Activated CD4-positive, alpha-beta T cell treated with anti-CD3 and anti-CD28 coated beads for 36 hours (primary cell): ENCODE measurements around the gene MAP6D1. TPM values are rescaled to one million over a fixed set of nuclear protein-coding genes. Genes with fewer than 3 reads are reported as not detected.
"Not testable (repeated sequence)": the region's sequence is repeated elsewhere in the genome, so short reads cannot be mapped to it uniquely, and the experiment has no call there.

Source experiments
- ATAC-seq: fragments of 200-7000 bp; cut with Tn5 transposase; one replicate; pipeline ENCODE4 v1.10.0; 2021; ENCODE audit warnings: mild to moderate bottlenecking, moderate library complexity
- CTCF ChIA-PET: fragments of 350-600 bp; sonication (Branson Sonifier 250); formaldehyde crosslinking; loops from one replicate; lab custom pipeline; 2021; ENCODE audit warnings: antibody characterized with exemption; lab: Charles Lee
- POLR2A ChIA-PET: fragments of 350-600 bp; sonication (Branson Sonifier 250); formaldehyde crosslinking; loops from one replicate; lab custom pipeline; 2021; ENCODE audit warnings: antibody characterized with exemption, inconsistent platforms; lab: Charles Lee
- DNase-seq: peaks from one replicate; pipeline ENCODE4 v3.0.0-alpha.2; 2020
- H3K27ac Mint-ChIP-seq: one replicate; pipeline ENCODE4 v1.8.0; 2021; ENCODE audit warnings: mixed read lengths
- H3K27me3 Mint-ChIP-seq: one replicate; pipeline ENCODE4 v1.8.0; 2021; ENCODE audit warnings: mixed read lengths
- H3K36me3 Mint-ChIP-seq: one replicate; pipeline ENCODE4 v1.8.0; 2021; ENCODE audit warnings: low read depth, mixed read lengths
- H3K4me1 Mint-ChIP-seq: one replicate; pipeline ENCODE4 v1.8.0; 2021; ENCODE audit warnings: mixed read lengths
- H3K4me3 Mint-ChIP-seq: one replicate; pipeline ENCODE4 v1.8.0; 2021; ENCODE audit warnings: mild to moderate bottlenecking, moderate library complexity, mixed read lengths
- H3K9me3 Mint-ChIP-seq: one replicate; pipeline ENCODE4 v1.8.0; 2021; ENCODE audit warnings: low read depth, mixed read lengths
- intact Hi-C, 2 experiments: fragments of 100-400 bp; cut with DNase I in 1 of 2; cut with micrococcal nuclease in 1 of 2; formaldehyde crosslinking; loops; one replicate each; pipeline versions ENCODE4 v1.14.2 to v1.15.1; 2022 to 2024; cut with DNase I, micrococcal nuclease
- total RNA-seq, 2 experiments: library from RNA; stranded (reverse); gene quantifications; one replicate each; pipeline ENCODE4 v1.2.3, GENCODE V29; 2021

MAP6D1 gene
- total RNA-seq, 2 experiments from 2014 or later = 1.3 to 1.6 TPM

- DNase-seq = no peak
- intact Hi-C loops = no loop called here
- Mint-ChIP-seq H3K4me3 (no peak overlapping the region), H3K4me1 (no peaks in the 10 kb centered on the region), H3K27me3 (no peaks in the 10 kb centered on the region), H3K27ac (no peak overlapping the region), H3K36me3 (peaks cover 48% of the 10 kb centered on the region), H3K9me3 (no peaks in the 10 kb centered on the region)
- no peak for ATAC-seq
- POLR2A ChIA-PET = no interaction called here
- CTCF ChIA-PET = no interaction called here
These were observed 27.4 kb downstream of the MAP6D1 start for GRCh38 chr3:183797996-183798395.

GRCh38 chr3:183796372-183796771, 29.0 kb downstream of the MAP6D1 start:
- CTCF ChIA-PET = interaction anchor here (1.2 kb wide), 1 partner anchor 21 kb away, joined by 3 read pairs; no protein-coding TSS in a partner anchor
- ATAC-seq = no peak
- Mint-ChIP-seq H3K27me3 (no peaks in the 10 kb centered on the region), H3K27ac (no peak overlapping the region), H3K36me3 (peaks cover 53% of the 10 kb centered on the region), H3K4me1 (no peaks in the 10 kb centered on the region), H3K9me3 (no peaks in the 10 kb centered on the region), H3K4me3 (no peak overlapping the region)
- POLR2A ChIA-PET = no interaction called here
- intact Hi-C loops = no loop called here
- no peak for DNase-seq

- POLR2A ChIA-PET = no interaction called here
- Mint-ChIP-seq H3K9me3 (no peaks in the 10 kb centered on the region), H3K36me3 (peaks cover 51% of the 10 kb centered on the region), H3K27me3 (no peaks in the 10 kb centered on the region), H3K4me3 (no peak overlapping the region), H3K27ac (no peak overlapping the region), H3K4me1 (no peaks in the 10 kb centered on the region)
- DNase-seq (no peak), ATAC-seq (no peak)
- intact Hi-C loops = no loop called here
- CTCF ChIA-PET = interaction anchor here (0.6 to 0.9 kb wide), 3 partner anchors 99 to 324 kb away, joined by 3 to 4 read pairs (median 3); no protein-coding TSS in a partner anchor
These were observed 30.9 kb downstream of the MAP6D1 start for GRCh38 chr3:183794452-183794851.

- CTCF ChIA-PET = no interaction called here
- no peak overlapping the region for H3K4me3 Mint-ChIP-seq
- ATAC-seq (no peak), DNase-seq (no peak)
- no peak overlapping the region for H3K27ac Mint-ChIP-seq
- H3K4me1 Mint-ChIP-seq = no peaks in the 10 kb centered on the region
- H3K36me3 Mint-ChIP-seq = peaks cover 51% of the 10 kb centered on the region
- no peaks in the 10 kb centered on the region for H3K27me3 Mint-ChIP-seq
- POLR2A ChIA-PET = no interaction called here
- H3K9me3 Mint-ChIP-seq = no peaks in the 10 kb centered on the region
- intact Hi-C loops = no loop called here
These were observed 32.4 kb downstream of the MAP6D1 start for GRCh38 chr3:183792976-183793375.

GRCh38 chr3:183790700-183791099, 34.7 kb downstream of the MAP6D1 start:
- Mint-ChIP-seq H3K27ac (no peak overlapping the region), H3K4me3 (no peak overlapping the region), H3K27me3 (no peaks in the 10 kb centered on the region), H3K36me3 (peaks cover 51% of the 10 kb centered on the region), H3K9me3 (no peaks in the 10 kb centered on the region), H3K4me1 (no peaks in the 10 kb centered on the region)
- ATAC-seq (no peak), DNase-seq (no peak)
- ChIA-PET CTCF (interaction anchor here (0.6 to 1.2 kb wide), 2 partner anchors 15 to 321 kb away, joined by 3 to 5 read pairs; no protein-coding TSS in a partner anchor), POLR2A (no interaction called here)
- intact Hi-C loops = no loop called here

- Mint-ChIP-seq H3K4me1 (no peaks in the 10 kb centered on the region), H3K4me3 (no peak overlapping the region), H3K9me3 (no peaks in the 10 kb centered on the region), H3K27ac (no peak overlapping the region), H3K36me3 (peaks cover 55% of the 10 kb centered on the region), H3K27me3 (no peaks in the 10 kb centered on the region)
- intact Hi-C loops = no loop called here
- ChIA-PET POLR2A (no interaction called here), CTCF (interaction anchor here (0.5 kb wide), 1 partner anchor 276 kb away, joined by 3 read pairs; no protein-coding TSS in a partner anchor)
- DNase-seq = no peak
- no peak for ATAC-seq
These were observed 35.6 kb downstream of the MAP6D1 start for GRCh38 chr3:183789826-183790225.

- H3K36me3 Mint-ChIP-seq = peaks cover 64% of the 10 kb centered on the region
- CTCF ChIA-PET, H3K4me3 Mint-ChIP-seq, DNase-seq, H3K27me3 Mint-ChIP-seq, ATAC-seq, H3K9me3 Mint-ChIP-seq, H3K4me1 Mint-ChIP-seq, H3K27ac Mint-ChIP-seq, POLR2A ChIA-PET: not testable (repeated sequence)
- intact Hi-C loops = loop anchor here in 1 of 2 experiments (5.0 kb wide), 1 partner anchor 72 kb away; no protein-coding TSS in a partner anchor
These were observed 40.9 kb downstream of the MAP6D1 start for GRCh38 chr3:183784503-183784902.

- intact Hi-C loops = loop anchor here in 1 of 2 experiments (5.0 kb wide), 1 partner anchor 70 kb away; no protein-coding TSS in a partner anchor
- Mint-ChIP-seq H3K27ac (no peak overlapping the region), H3K4me1 (peaks cover 2% of the 10 kb centered on the region), H3K27me3 (no peaks in the 10 kb centered on the region), H3K36me3 (peaks cover 64% of the 10 kb centered on the region), H3K9me3 (no peaks in the 10 kb centered on the region), H3K4me3 (no peak overlapping the region)
- DNase-seq (no peak), ATAC-seq (peak; percentile 26)
- POLR2A ChIA-PET = interaction anchor here (0.6 kb wide), 1 partner anchor 62 kb away, joined by 3 read pairs; no protein-coding TSS in a partner anchor
- CTCF ChIA-PET = interaction anchor here (2.1 kb wide), 1 partner anchor 11 kb away, joined by 5 read pairs; no protein-coding TSS in a partner anchor
These were observed 42.7 kb downstream of the MAP6D1 start for GRCh38 chr3:183782576-183783276.

GRCh38 chr3:183781246-183781645, 44.1 kb downstream of the MAP6D1 start:
- H3K27ac Mint-ChIP-seq = no peak overlapping the region
- POLR2A ChIA-PET = no interaction called here
- H3K9me3 Mint-ChIP-seq = no peaks in the 10 kb centered on the region
- no peak for DNase-seq
- peaks cover 2% of the 10 kb centered on the region for H3K4me1 Mint-ChIP-seq
- no peak overlapping the region for H3K4me3 Mint-ChIP-seq
- ATAC-seq = no peak
- intact Hi-C loops = loop anchor here in 1 of 2 experiments (5.0 kb wide), 1 partner anchor 69 kb away; no protein-coding TSS in a partner anchor
- H3K36me3 Mint-ChIP-seq = peaks cover 64% of the 10 kb centered on the region
- CTCF ChIA-PET = interaction anchor here (1.0 to 2.1 kb wide), 2 partner anchors 9 to 15 kb away, joined by 4 to 5 read pairs; no protein-coding TSS in a partner anchor
- H3K27me3 Mint-ChIP-seq = no peaks in the 10 kb centered on the region

GRCh38 chr3:183779896-183780465, 45.4 kb downstream of the MAP6D1 start:
- Mint-ChIP-seq H3K9me3 (no peaks in the 10 kb centered on the region), H3K27ac (no peak overlapping the region), H3K4me3 (no peak overlapping the region), H3K4me1 (peaks cover 2% of the 10 kb centered on the region), H3K27me3 (no peaks in the 10 kb centered on the region), H3K36me3 (peaks cover 62% of the 10 kb centered on the region)
- ChIA-PET CTCF (interaction anchor here (0.6 to 1.1 kb wide), 3 partner anchors 12 to 17 kb away, joined by 3 to 4 read pairs (median 3); no protein-coding TSS in a partner anchor), POLR2A (interaction anchor here (0.7 kb wide), 1 partner anchor 13 kb away, joined by 11 read pairs; no protein-coding TSS in a partner anchor)
- ATAC-seq = no peak
- intact Hi-C loops = loop anchor here in 1 of 2 experiments (5.0 kb wide), 1 partner anchor 68 kb away; no protein-coding TSS in a partner anchor
- no peak for DNase-seq

- no peaks in the 10 kb centered on the region for H3K27me3 Mint-ChIP-seq
- POLR2A ChIA-PET = interaction anchor here (0.7 kb wide), 1 partner anchor 31 kb away, joined by 4 read pairs; no protein-coding TSS in a partner anchor
- H3K27ac Mint-ChIP-seq = no peak overlapping the region
- peaks cover 58% of the 10 kb centered on the region for H3K36me3 Mint-ChIP-seq
- DNase-seq (no peak), ATAC-seq (no peak)
- no peaks in the 10 kb centered on the region for H3K4me1 Mint-ChIP-seq
- intact Hi-C loops = no loop called here
- CTCF ChIA-PET = no interaction called here
- H3K4me3 Mint-ChIP-seq = no peak overlapping the region
- H3K9me3 Mint-ChIP-seq = no peaks in the 10 kb centered on the region
These were observed 48.3 kb downstream of the MAP6D1 start for GRCh38 chr3:183777016-183777618.
